Activated CD4-positive, alpha-beta T cell treated with anti-CD3 and anti-CD28 coated beads for 1 hour (primary cell): ENCODE results near the gene WWC2.

Source experiments
- DNase-seq: peaks from one replicate; pipeline ENCODE4 v3.0.0-alpha.2; 2020

The WWC2 gene

GRCh38 chr4:183335369-183335940 lies 236.4 kb downstream of the WWC2 start:
- no peak for DNase-seq

- DNase-seq, result no peak
Measured at GRCh38 chr4:183337349-183337748, 238.3 kb downstream of the WWC2 start.

- DNase-seq, result no peak
Measured at GRCh38 chr4:183337833-183338232, 238.8 kb downstream of the WWC2 start.

- DNase-seq, result no peak
Measured at GRCh38 chr4:183342541-183343533, 243.8 kb downstream of the WWC2 start.

GRCh38 chr4:183343730-183344129 lies 244.7 kb downstream of the WWC2 start:
- no peak for DNase-seq

GRCh38 chr4:183344523-183345255 lies 245.6 kb downstream of the WWC2 start:
- no peak for DNase-seq

- DNase-seq, result no peak
Measured at GRCh38 chr4:183345261-183345660, 246.2 kb downstream of the WWC2 start.

- no peak for DNase-seq
Measured at GRCh38 chr4:183347146-183347545, 248.1 kb downstream of the WWC2 start.

- no peak for DNase-seq
Measured at GRCh38 chr4:183347566-183347965, 248.5 kb downstream of the WWC2 start.

- DNase-seq, result no peak
Measured at GRCh38 chr4:183348136-183348535, 249.1 kb downstream of the WWC2 start.

- no peak for DNase-seq
Measured at GRCh38 chr4:183348706-183349659, 249.9 kb downstream of the WWC2 start.

- no peak for DNase-seq
Measured at GRCh38 chr4:183349673-183350072, 250.6 kb downstream of the WWC2 start.

- no peak for DNase-seq
Measured at GRCh38 chr4:183350317-183351071, 251.4 kb downstream of the WWC2 start.

- no peak for DNase-seq
Measured at GRCh38 chr4:183352546-183352945, 253.5 kb downstream of the WWC2 start.

- DNase-seq, result no peak
Measured at GRCh38 chr4:183353557-183353956, 254.5 kb downstream of the WWC2 start.

- DNase-seq, result no peak
Measured at GRCh38 chr4:183354219-183354618, 255.2 kb downstream of the WWC2 start.

GRCh38 chr4:183355405-183355804 lies 256.3 kb downstream of the WWC2 start:
- no peak for DNase-seq

- DNase-seq, result no peak
Measured at GRCh38 chr4:183356173-183356830, 257.2 kb downstream of the WWC2 start.

GRCh38 chr4:183356931-183357675 lies 258.0 kb downstream of the WWC2 start:
- no peak for DNase-seq

GRCh38 chr4:183358215-183358755 lies 259.2 kb downstream of the WWC2 start:
- DNase-seq, result no peak
